Kidney (tissue), 14 donors: ENCODE measurements around the gene GRIN3A. TPM values are rescaled to one million over a fixed set of nuclear protein-coding genes. Genes with fewer than 3 reads are reported as not detected.

ENCODE experiments used
- DNase-seq, 5 donors: peaks; one replicate each; pipeline ENCODE4 v3.0.0-alpha.2; 2013 to 2020
- FAIRE-seq: peaks from 2 replicates; lab custom pipeline; 2012; peaks lifted over from hg19 to GRCh38; lab: Jason Lieb, UNC
- H3K27ac ChIP-seq, 2 donors: one replicate each; pipeline ENCODE4 v1.7.0; 2013; ENCODE audit warnings: low read depth in 2 of 2, low read length in 2 of 2, inconsistent platforms in 1 of 2
- H3K27me3 ChIP-seq: one replicate; pipeline ENCODE4 v1.7.1; 2013; ENCODE audit warnings: low read length, inconsistent platforms; ENCODE audit not compliant: control insufficient read depth, insufficient read depth
- H3K36me3 ChIP-seq, 3 donors: one replicate each; pipeline versions ENCODE4 v1.7.0 to v1.7.1; 2013; ENCODE audit warnings: low read length in 3 of 3, control low read depth in 1 of 3, inconsistent platforms in 1 of 3; ENCODE audit not compliant: insufficient read depth in 3 of 3, control insufficient read depth in 2 of 3
- H3K4me1 ChIP-seq, 3 donors: one replicate each; pipeline versions ENCODE4 v1.7.0 to v1.7.1; 2013; ENCODE audit warnings: low read length in 3 of 3, inconsistent platforms in 1 of 3, low read depth in 1 of 3; ENCODE audit not compliant: control insufficient read depth in 2 of 3, insufficient read depth in 2 of 3
- H3K4me3 ChIP-seq, 3 donors: one replicate each; pipeline versions ENCODE4 v1.7.0 to v1.8.1; 2013; ENCODE audit warnings: low read length in 3 of 3, control low read depth in 1 of 3, inconsistent platforms in 1 of 3
- H3K9ac ChIP-seq, 3 donors: one replicate each; pipeline versions ENCODE4 v1.7.0 to v1.7.1; 2013; ENCODE audit warnings: low read length in 3 of 3, control low read depth in 1 of 3, inconsistent platforms in 1 of 3
- H3K9me3 ChIP-seq, 3 donors: one replicate each; pipeline versions ENCODE4 v1.7.0 to v1.7.1; 2013; ENCODE audit warnings: low read length in 3 of 3, control low read depth in 1 of 3, inconsistent platforms in 1 of 3; ENCODE audit not compliant: control insufficient read depth in 2 of 3, insufficient read depth in 1 of 3
- CTCF ChIP-seq: IDR thresholded peaks from 3 replicates; pipeline ENCODE4 v1.5.1; 2012; ENCODE audit warnings: mild to moderate bottlenecking, moderate library complexity, borderline replicate concordance; ENCODE audit not compliant: insufficient read depth; ENCODE audit errors: extremely low read depth
- intact Hi-C: fragments of 100-400 bp; cut with DNase I; formaldehyde crosslinking; loops from one replicate; pipeline ENCODE4 v1.11.1; 2022
- polyA plus RNA-seq: library from polyadenylated mRNA; stranded (reverse); fragments of 350-450 nt; fragmentation: Illumina TruSeq; extraction: RNeasy Lipid Tissue Mini Kit (QIAGEN cat#74804); gene quantifications from one replicate; pipeline ENCODE4 v1.2.3, GENCODE V29; 2014; ENCODE audit warnings: low read depth, low replicate concordance; ENCODE audit not compliant: insufficient read depth
- total RNA-seq: library from RNA; stranded (reverse); fragmentation: NEBNext Ultra II Directional; extraction: Animal tissue kit (Norgen Biotek cat#: 25700); gene quantifications from one replicate; pipeline ENCODE4 v1.2.1, GENCODE V29; 2021
- donor health status: control.
- donor health status: control.
- donor health status: control.
- donor health status: control.
- donor health status: control.
- donor health status: DM: yes; HTN: yes; CAD: no.
- donor health status: Normal renal cell carcinoma (clear cell type).

Gene GRIN3A
- total and polyA plus RNA-seq, 2 donors from 2014 or later = 0.03 to 0.06 TPM

DNA sequence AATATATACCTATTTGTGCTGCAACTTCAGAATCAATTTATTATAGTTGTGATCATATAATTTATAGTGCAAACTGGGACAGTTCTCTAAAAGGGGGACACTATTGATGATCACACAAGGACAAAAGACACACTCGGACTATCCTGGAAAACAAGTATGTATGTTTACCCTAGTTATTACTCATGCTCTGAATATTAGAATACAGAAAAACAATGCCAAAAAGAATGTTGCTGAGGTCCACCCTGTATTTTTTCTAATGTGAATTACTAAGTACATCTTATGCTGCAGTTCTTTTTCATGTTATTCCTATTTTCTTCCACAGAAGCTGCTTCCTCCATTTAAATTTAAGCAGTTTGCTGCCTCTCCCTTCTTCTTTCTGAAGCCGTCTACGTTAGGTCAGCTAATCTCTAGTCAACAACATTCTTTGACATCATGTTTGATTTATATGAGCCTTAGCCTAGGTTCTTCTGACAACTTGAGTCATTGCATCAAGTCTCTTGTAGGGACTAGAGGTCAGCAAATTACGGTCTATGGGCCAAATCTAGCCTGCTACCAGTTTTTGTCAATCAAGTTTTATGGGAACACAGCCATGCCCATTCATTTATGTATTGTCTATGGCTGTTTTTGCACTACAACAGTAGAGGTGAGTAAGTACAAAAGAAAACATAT is 103.6 kb downstream of the GRIN3A start:
- Histone ChIP-seq H3K9me3 (no peaks in the 10 kb centered on the region), H3K36me3 (no peaks in the 10 kb centered on the region), H3K4me1 (no peaks in the 10 kb centered on the region), H3K27ac (no peak overlapping the region), H3K27me3 (no peaks in the 10 kb centered on the region), H3K9ac (no peak overlapping the region), H3K4me3 (no peak overlapping the region)
- intact Hi-C loops = no loop called here
- FAIRE-seq (no peak), DNase-seq (no peak)
- no peak for TF ChIP-seq CTCF

DNA sequence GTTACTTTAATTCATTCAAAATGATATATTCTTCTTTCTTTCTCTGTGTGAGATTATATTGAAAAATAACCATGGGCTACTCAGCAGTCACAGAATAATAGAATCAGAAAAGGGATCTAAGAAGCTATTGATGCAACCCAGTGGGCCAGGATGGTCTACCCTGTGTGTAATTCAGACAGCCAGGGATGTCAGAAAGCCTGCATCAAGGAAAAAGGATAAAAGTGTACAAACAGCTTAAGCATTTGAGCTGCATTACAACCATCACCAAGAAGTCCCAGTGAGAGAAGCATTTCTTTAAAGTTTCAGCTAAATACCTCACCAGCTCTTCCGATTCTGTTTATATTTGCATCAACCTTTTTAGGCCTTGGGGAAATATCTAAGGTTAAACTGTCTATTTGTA is 105.8 kb downstream of the GRIN3A start:
- TF ChIP-seq CTCF = no peak
- no peaks in the 10 kb centered on the region for H3K9me3 ChIP-seq
- no peaks in the 10 kb centered on the region for H3K4me1 ChIP-seq
- FAIRE-seq (no peak), DNase-seq (no peak)
- H3K36me3 ChIP-seq = no peaks in the 10 kb centered on the region
- no peak overlapping the region for H3K4me3 ChIP-seq
- no peaks in the 10 kb centered on the region for H3K27me3 ChIP-seq
- intact Hi-C loops = no loop called here
- no peak overlapping the region for H3K27ac ChIP-seq
- no peak overlapping the region for H3K9ac ChIP-seq

GRCh38 chr9:101631892-101632291 is 106.6 kb downstream of the GRIN3A start:
- no peaks in the 10 kb centered on the region for H3K27me3 ChIP-seq
- intact Hi-C loops = no loop called here
- FAIRE-seq (no peak), DNase-seq (no peak)
- H3K9me3 ChIP-seq = no peaks in the 10 kb centered on the region
- no peak overlapping the region for H3K27ac ChIP-seq
- H3K9ac ChIP-seq = no peak overlapping the region
- no peaks in the 10 kb centered on the region for H3K4me1 ChIP-seq
- H3K4me3 ChIP-seq = no peak overlapping the region
- TF ChIP-seq CTCF = no peak
- H3K36me3 ChIP-seq = no peaks in the 10 kb centered on the region

GRCh38 chr9:101629636-101630035 is 108.8 kb downstream of the GRIN3A start:
- DNase-seq = no peak

More at GRCh38 chr9:101629636-101630035, 108.8 kb downstream of the GRIN3A start:
- Histone ChIP-seq H3K9ac (no peak overlapping the region), H3K27ac (no peak overlapping the region), H3K27me3 (no peaks in the 10 kb centered on the region), H3K4me1 (no peaks in the 10 kb centered on the region), H3K36me3 (no peaks in the 10 kb centered on the region), H3K4me3 (no peak overlapping the region), H3K9me3 (no peaks in the 10 kb centered on the region)
- no peak for TF ChIP-seq CTCF
- no peak for FAIRE-seq
- intact Hi-C loops = no loop called here
